Testis (tissue), 2 donors: Measurements from ENCODE around the gene PEF1.

Source experiments
- CTCF ChIP-seq, 3 experiments: fragments of 450-650 bp in 2 of 3; fragments of 200-600 bp in 1 of 3; sonication (generic) in 1 of 3; IDR thresholded peaks; one replicate each; pipeline ENCODE4 v1.5.1; 2016 to 2019; ENCODE audit warnings: antibody characterized with exemption in 3 of 3, mild to moderate bottlenecking in 2 of 3, moderate library complexity in 1 of 3
- POLR2A ChIP-seq: fragments of 450-650 bp; IDR thresholded peaks from one replicate; pipeline ENCODE4 v1.6.1; 2017; ENCODE audit warnings: antibody characterized with exemption, mild to moderate bottlenecking, moderate library complexity

GRCh38 chr1:31658721-31659120 lies 14.0 kb upstream of the PEF1 start:
- TF ChIP-seq POLR2A (no peak), CTCF (IDR thresholded peaks at IDR 0.05) (no peak)
